ENCODE data around the gene CELA2B.
"Not testable (repeated sequence)": the region's sequence is repeated elsewhere in the genome, so short reads cannot be mapped to it uniquely, and the experiment has no call there.

Gene CELA2B

GRCh38 chr1:15431571-15431948 lies 44.3 kb upstream of the CELA2B start:
- TF ChIP-seq, protein P1, sequence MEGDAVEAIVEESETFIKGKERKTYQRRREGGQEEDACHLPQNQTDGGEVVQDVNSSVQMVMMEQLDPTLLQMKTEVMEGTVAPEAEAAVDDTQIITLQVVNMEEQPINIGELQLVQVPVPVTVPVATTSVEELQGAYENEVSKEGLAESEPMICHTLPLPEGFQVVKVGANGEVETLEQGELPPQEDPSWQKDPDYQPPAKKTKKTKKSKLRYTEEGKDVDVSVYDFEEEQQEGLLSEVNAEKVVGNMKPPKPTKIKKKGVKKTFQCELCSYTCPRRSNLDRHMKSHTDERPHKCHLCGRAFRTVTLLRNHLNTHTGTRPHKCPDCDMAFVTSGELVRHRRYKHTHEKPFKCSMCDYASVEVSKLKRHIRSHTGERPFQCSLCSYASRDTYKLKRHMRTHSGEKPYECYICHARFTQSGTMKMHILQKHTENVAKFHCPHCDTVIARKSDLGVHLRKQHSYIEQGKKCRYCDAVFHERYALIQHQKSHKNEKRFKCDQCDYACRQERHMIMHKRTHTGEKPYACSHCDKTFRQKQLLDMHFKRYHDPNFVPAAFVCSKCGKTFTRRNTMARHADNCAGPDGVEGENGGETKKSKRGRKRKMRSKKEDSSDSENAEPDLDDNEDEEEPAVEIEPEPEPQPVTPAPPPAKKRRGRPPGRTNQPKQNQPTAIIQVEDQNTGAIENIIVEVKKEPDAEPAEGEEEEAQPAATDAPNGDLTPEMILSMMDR (conservative IDR thresholded peaks at IDR 0.05): no peak
- no peak overlapping the region for H3K27ac ChIP-seq

- TF ChIP-seq, protein P1 (conservative IDR thresholded peaks at IDR 0.05): no peak
- no peak overlapping the region for H3K27ac ChIP-seq
Observed at GRCh38 chr1:15432324-15432723, 43.6 kb upstream of the CELA2B start.

- no peak overlapping the region for H3K27ac ChIP-seq
Observed at GRCh38 chr1:15433471-15433870, 42.4 kb upstream of the CELA2B start.

DNA sequence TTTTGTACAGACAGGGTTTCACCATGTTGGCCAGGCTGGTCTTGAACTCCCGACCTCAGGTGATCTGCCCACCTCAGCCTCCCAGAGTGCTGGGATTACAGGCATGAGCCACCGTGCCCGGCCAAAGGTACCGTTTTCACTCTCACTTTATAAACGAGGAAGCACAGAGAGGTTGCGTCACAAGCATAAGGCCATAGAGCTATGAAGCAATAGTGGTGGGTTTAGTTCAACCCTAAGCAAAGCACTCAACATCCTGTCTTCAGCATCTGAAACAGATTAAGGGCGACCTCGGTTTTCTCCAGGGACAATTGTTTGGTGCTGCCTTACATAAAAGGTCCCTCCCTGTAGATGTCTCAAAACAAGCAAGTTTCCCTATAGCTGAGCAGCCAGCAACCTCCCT lies 41.2 kb upstream of the CELA2B start:
- H3K27ac ChIP-seq: not testable (repeated sequence)

More at GRCh38 chr1:15433471-15433870, 42.4 kb upstream of the CELA2B start:
- TF ChIP-seq, protein P1 (conservative IDR thresholded peaks at IDR 0.05): no peak

GRCh38 chr1:15435239-15436077 lies 40.4 kb upstream of the CELA2B start:
- H3K27ac ChIP-seq: no peak overlapping the region
- TF ChIP-seq, protein P1 (conservative IDR thresholded peaks at IDR 0.05): no peak

DNA sequence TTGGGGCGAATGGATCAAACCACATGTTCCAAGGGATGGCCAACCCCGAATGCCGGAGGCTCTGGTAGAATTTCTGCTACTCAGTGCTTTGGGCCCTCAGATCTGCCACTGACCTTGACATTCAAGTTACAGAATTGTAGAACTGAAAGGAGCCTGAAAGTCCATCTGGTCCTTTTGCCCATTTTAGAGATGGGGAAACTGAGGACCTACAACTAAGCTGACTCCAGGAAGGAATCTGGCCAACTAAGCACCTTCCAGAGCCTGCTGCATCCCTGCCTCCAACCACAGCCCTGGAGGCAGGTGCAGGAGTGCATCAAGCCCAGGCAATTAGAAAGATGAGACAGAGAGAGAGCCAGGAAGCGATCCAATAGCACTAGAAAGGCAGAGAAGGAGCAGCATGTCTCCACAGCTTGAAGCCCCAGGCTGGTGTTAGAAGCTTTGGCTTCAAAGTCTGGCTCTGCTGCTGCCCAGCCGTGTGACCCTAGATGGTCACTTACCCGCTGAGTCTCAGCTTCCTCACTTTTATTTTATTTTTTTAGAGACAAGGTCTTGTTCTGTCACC lies 38.9 kb upstream of the CELA2B start:
- TF ChIP-seq, protein P1 (conservative IDR thresholded peaks at IDR 0.05): no peak

GRCh38 chr1:15439325-15439724 lies 36.6 kb upstream of the CELA2B start:
- H3K27ac ChIP-seq: no peak overlapping the region
- TF ChIP-seq, protein P1 (conservative IDR thresholded peaks at IDR 0.05): no peak

More for the DNA sequence above, 38.9 kb upstream of the CELA2B start:
- H3K27ac ChIP-seq: no peak overlapping the region

DNA sequence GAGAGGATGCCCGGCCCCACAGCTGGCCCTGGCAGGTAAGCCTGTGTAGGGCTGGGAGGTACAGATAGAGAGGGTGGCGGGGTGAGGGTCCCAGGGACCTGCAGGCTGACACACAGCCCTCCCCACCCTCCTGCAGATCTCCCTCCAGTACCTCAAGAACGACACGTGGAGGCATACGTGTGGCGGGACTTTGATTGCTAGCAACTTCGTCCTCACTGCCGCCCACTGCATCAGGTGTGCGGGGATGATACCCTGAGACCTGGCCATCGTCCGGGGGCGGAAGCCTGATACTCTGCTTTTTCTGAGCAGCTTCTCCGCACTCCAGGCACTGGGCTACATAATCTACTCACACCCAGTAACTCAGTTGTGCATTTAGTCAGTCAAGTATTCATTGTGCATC lies 35.5 kb upstream of the CELA2B start:
- TF ChIP-seq, protein P1 (conservative IDR thresholded peaks at IDR 0.05): no peak
- H3K27ac ChIP-seq: no peak overlapping the region

Measured in VCaP (cell line).